Breast epithelium (tissue), 3 donors: Measurements from ENCODE around the gene IFNL2.
"Not testable (repeated sequence)": the region's sequence is repeated elsewhere in the genome, so short reads cannot be mapped to it uniquely, and the experiment has no call there.

Experiments used
- POLR2A ChIP-seq: fragments of 450-650 bp; IDR thresholded peaks from one replicate; pipeline ENCODE4 v1.6.1; 2016; ENCODE audit warnings: antibody characterized with exemption, mild to moderate bottlenecking, moderate library complexity
- TF ChIP-seq, protein P1 (sequence below), 3 donors: fragments of 450-650 bp; IDR thresholded peaks; one replicate each; pipeline ENCODE4 v1.5.1; 2016 to 2017; ENCODE audit warnings: antibody characterized with exemption in 3 of 3, mild to moderate bottlenecking in 3 of 3, moderate library complexity in 3 of 3

DNA sequence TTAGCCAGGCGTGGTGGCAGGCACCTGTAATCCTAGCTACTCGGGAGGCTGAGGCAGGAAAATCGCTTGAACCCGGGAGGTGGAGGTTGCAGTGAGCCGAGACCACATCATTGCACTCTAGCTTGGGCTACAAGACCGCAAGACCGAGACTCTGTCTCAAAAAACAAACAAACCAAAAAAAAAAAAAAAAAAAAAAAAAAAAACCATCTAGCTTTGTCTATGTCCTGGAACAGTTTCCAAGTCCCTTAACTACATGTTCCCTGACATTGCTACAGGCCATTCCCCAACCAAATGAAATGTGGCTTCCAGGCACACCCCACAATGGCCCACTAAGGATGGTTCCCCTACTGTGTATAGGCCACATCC, 41.1 kb downstream of the IFNL2 start:
- TF ChIP-seq, protein P1, sequence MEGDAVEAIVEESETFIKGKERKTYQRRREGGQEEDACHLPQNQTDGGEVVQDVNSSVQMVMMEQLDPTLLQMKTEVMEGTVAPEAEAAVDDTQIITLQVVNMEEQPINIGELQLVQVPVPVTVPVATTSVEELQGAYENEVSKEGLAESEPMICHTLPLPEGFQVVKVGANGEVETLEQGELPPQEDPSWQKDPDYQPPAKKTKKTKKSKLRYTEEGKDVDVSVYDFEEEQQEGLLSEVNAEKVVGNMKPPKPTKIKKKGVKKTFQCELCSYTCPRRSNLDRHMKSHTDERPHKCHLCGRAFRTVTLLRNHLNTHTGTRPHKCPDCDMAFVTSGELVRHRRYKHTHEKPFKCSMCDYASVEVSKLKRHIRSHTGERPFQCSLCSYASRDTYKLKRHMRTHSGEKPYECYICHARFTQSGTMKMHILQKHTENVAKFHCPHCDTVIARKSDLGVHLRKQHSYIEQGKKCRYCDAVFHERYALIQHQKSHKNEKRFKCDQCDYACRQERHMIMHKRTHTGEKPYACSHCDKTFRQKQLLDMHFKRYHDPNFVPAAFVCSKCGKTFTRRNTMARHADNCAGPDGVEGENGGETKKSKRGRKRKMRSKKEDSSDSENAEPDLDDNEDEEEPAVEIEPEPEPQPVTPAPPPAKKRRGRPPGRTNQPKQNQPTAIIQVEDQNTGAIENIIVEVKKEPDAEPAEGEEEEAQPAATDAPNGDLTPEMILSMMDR (IDR thresholded peaks at IDR 0.05) = not testable (repeated sequence)
- not testable (repeated sequence) for TF ChIP-seq POLR2A
